ENCODE data around the gene MGAT4B.

MGAT4B gene

GRCh38 chr5:179767496-179768100 is 39.1 kb downstream of the MGAT4B start:
- DNase-seq = no peak

- no peak for DNase-seq
Measured at GRCh38 chr5:179766726-179767455, 39.8 kb downstream of the MGAT4B start.

- DNase-seq = no peak
Measured at GRCh38 chr5:179766021-179766725, 40.5 kb downstream of the MGAT4B start.

- no peak for DNase-seq
Measured at GRCh38 chr5:179765400-179765799, 41.3 kb downstream of the MGAT4B start.

- DNase-seq = no peak
Measured at GRCh38 chr5:179764056-179764455, 42.6 kb downstream of the MGAT4B start.

GRCh38 chr5:179763215-179763945 is 43.3 kb downstream of the MGAT4B start:
- peak; percentile 77 for DNase-seq

- DNase-seq = no peak
Measured at GRCh38 chr5:179762781-179763176, 43.9 kb downstream of the MGAT4B start.

GRCh38 chr5:179762079-179762780 is 44.4 kb downstream of the MGAT4B start:
- no peak for DNase-seq

- DNase-seq = peak; percentile 69
Measured at GRCh38 chr5:179759581-179760551, 46.8 kb downstream of the MGAT4B start.

GRCh38 chr5:179758955-179759354 is 47.7 kb downstream of the MGAT4B start:
- peak; percentile 61 for DNase-seq

GRCh38 chr5:179755022-179755421 is 51.6 kb downstream of the MGAT4B start:
- DNase-seq = no peak

GRCh38 chr5:179753971-179754370 is 52.7 kb downstream of the MGAT4B start:
- peak; percentile 24 for DNase-seq

- DNase-seq = peak; percentile 28
Measured at GRCh38 chr5:179749857-179750508, 56.7 kb downstream of the MGAT4B start.

GRCh38 chr5:179747811-179748210 is 58.9 kb downstream of the MGAT4B start:
- no peak for DNase-seq
